Activated effector memory CD4-positive, alpha-beta T cell treated with anti-CD3 and anti-CD28 coated beads, Interleukin-2, amount 50 U/mL, for 16 hours (primary cell): Measurements from ENCODE around the gene ATG16L2.
"Not testable (repeated sequence)": the region's sequence is repeated elsewhere in the genome, so short reads cannot be mapped to it uniquely, and the experiment has no call there.

ENCODE experiments used
- DNase-seq: peaks from one replicate; pipeline ENCODE4 v3.0.0-alpha.2; 2020

Gene ATG16L2

DNA sequence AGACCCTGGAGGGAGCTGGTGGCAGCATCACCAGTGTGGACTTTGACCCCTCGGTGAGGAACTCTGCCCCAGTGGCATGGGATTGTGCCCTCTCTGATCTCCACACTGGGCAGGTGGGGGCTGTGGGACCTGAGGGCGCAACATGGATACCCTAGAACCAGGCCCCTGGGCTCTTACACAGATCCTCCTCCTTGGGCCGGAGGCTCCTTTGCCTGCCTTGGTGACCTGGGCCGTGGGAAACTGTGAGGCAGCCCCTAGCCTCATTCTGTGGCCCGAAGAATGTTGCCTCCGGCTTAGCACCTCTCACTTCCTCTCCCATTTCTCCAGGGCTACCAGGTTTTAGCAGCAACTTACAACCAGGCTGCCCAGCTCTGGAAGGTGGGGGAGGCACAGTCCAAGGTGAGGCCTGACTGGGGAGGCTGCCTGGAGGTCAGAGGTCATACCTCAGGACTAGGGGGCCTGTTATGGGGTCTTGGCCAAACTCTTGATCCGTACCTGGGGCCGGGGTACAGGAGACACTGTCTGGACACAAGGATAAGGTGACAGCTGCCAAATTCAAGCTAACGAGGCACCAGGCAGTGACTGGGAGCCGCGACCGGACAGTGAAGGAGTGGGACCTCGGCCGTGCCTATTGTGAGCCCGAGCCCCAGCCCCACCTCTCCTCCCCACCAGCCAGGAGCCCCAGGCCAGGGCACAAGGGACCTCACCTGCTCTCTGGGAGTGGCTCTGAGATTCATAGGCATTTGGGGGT, 12.2 kb downstream of the ATG16L2 start:
- DNase-seq, result no peak

DNA sequence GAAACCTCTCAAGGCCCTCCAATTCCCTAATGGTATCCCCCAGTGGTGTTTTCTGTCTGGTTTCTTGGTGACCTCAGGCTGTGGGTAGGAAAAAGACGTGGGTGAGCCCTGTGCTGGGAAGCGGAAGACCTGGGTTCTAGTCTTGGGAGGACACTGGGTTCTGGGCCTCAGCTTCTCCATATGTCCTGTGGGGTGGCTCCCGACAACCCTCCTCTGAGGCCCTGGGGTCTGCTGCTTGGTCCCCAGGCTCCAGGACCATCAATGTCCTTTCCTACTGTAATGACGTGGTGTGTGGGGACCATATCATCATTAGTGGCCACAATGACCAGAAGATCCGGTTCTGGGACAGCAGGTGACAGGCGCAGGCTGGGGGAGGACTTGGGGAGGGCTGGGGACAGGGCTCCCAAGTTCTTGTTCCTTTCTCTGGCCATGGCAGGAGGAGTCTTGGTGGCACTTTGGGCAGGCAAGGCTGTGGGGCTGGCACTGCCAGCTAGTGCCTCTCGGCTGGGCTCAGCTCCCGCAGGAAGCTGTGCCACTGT, 12.8 kb downstream of the ATG16L2 start:
- no peak for DNase-seq

DNA sequence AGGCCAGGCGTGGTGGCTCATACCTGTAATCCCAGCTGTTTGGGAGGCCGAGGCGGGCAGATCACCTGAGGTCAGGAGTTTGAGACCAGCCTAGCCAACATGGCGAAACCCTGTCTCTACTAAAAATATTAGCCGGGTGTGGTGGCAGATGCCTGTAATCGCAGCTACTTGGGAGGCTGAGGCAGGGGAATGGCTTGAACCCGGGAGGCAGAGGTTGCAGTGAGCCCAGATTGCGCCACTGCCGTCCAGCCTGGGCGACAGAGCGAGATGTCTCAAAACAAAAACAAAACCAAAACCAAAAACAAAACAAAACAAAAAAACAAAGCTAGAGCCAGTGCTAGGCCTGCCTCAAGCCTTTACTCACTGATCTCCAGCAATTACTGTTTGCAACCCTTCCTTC, 13.4 kb downstream of the ATG16L2 start:
- not testable (repeated sequence) for DNase-seq

DNA sequence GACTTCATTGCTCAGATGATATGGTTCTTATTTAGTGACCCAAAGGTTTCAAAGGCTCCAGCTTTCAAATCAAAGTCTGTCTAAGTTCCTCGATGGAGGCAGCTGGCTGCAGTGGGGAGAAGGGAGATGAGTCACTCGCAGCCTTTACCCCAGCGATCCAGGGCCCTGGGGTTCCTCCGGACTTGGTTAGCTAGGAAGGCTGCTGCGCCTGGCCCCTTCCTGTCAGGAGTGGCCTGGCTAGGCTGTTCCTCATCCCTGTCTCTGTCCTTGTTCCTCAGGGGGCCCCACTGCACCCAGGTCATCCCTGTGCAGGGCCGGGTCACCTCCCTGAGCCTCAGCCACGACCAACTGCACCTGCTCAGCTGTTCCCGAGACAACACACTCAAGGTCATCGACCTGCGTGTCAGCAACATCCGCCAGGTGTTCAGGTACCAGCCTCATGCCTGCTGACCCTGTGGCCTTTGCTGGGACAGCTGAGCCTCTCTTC, 13.9 kb downstream of the ATG16L2 start:
- DNase-seq, result no peak

DNA sequence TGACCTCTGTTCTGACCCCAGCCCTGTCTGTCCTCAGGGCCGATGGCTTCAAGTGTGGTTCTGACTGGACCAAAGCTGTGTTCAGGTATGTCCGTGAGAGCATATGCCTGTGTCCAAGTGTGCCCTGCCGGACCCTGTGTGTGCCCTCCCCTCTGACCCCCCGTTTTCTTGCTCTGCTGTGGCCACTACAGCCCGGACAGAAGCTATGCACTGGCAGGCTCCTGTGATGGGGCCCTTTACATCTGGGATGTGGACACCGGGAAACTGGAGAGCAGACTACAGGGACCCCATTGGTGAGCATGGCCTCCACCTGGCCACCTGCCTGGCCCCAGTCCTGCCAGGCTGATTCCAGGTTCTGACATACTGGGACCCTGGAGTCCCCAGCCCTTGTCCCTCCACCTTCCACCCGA, 14.5 kb downstream of the ATG16L2 start:
- DNase-seq, result no peak

DNA sequence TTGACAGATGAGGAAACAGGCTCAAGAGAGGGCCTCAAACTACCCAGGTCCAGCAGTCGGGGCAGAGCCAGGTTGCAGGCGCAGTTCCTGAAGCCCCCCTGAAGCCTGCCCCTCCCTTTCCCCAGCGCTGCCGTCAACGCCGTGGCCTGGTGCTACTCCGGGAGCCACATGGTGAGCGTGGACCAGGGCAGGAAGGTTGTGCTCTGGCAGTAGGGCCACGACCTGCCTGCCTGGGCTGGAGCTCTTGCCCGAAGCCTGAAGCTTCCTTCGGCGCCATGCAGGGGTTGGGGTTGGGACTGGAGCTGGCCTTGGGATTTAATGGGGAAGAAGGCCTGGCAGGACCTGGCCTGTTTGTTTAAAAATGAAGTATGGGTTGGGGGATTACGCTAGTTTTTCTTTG, 15.0 kb downstream of the ATG16L2 start:
- DNase-seq, result no peak

DNA sequence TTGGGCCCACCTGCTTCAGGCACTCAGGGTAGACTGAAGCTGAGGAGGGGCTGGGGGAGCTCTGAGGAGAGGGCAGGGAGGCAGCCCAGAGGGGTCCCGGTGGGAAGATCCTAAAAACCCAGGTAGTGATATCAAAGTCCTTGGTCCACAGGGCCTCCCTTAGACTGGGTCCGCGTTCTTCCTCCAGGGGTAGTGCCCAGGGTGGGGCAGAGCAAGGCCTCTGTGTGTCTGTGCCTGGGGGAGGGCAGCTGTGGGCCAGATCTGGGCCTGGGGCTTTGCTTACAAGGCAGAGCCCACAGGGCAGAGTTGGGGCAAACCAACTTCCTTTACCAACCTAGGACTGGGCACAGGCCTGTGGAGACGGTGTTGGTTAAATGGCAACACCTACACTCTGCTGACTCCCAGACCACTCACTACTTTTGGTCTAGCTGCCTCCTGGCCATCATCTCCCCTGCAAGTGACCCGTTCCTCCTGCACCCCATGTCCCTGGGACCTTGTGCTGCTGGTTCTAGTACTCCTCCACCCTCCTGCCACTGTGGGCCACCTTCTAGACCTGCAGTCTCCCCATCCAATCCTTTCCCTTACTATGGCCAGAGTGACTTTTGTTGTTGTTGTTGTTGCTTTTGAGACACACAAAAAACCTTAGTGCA, 15.8 kb downstream of the ATG16L2 start:
- DNase-seq, result no peak

DNA sequence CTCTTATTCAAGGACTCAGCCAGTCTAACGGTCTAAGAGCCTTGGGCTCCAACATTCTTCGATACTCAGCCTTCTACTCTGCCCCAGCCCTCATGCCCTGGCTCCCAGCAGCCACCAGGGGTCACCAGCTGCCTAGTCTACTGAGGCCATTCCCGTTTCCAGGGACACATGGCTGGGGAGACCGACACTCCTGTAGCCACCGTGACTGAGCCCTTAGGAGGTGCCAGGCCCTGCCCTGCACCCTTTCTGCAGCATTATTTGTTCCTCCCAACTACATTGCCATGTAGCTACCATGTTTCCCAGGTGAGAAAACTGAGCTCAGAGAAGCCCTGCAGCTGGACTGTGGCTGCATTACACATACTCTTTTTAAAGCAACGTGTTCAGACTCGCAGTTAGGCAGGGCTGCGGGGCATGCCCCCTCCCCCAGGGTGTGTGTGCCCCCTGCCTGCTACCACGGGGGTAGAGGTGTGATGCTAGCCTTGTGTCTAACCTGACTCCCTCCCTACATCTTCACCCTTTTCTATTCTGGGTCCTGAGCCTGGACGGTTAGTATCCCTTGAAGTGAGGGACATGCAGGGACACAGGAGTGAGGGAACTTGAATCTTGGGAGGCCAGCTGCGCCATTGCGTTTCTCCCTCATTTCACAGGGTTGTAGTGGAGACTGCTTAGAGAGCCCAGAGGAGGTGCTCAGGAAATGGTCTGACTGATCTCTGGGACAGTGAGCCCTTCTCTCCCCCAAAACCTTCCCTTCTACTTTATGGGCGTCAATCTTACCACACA, 17.5 kb downstream of the ATG16L2 start:
- DNase-seq, result peak; percentile 83

DNA sequence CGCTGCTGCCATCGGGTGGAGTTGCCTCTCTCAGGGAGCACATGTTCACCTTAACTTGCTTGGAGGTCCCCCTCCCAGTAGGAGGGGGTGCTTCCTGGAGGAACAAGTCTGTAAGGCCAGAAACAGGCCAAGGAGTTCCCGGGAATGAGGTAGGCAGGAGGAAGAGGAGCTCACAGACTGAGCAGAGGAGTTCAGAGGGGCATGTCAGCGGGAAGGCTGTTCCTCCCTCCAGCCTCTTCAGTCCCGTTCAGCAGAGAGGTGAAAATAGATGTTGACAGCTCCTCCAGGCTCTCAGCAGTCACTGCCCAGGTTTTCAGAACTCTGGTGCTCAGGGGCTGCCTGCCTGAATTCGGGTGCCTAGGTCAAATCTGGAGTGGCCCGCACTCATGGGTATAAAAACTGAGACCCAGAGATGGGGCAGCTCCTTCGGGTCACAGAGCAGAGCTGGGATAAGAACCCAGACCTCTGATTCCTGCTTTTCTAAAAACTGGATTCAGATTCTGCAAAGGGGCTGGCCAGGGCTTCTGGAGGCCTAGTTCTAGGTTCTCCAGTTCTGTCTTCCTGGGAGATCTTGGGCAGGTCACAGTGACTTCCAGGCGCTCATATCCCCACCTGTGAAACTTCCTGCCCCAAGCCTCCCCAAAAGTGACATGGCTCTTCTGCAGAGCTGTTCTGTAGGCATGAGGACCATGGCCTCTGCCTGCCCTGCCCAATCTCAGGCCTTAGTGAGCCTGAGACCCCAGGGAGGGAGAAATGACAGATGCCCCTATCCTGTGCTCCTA, 18.3 kb downstream of the ATG16L2 start:
- no peak for DNase-seq

DNA sequence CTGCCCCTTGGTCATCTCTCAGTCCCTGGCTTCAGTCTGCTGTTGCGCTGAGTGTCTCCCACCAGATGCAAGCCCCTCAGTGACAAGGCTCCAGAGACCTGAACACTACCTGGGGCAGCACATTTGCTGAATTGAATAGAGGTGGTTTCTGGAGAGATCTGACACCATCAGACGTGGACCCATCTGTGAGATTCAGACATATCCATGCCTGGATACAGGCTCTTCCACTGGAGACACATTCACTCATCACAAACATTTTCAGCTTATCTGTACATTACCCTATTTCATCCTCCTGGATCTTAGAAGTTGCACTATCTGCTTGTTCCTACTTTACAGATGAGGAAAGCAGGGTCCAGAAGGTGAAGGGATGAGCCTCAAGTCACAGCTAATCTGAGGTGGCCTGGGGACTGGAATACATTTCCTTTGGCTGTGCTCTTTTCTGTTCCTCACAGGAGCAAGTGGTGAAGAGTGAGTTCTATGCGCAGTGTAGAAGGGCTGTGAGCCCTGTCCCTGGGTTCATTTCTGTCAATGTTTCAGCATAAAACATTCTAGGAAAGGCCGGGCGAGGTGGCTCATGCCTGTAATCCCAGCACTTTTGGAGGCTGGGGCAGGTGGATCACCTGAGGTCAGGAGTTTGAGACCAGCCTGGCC, 19.0 kb downstream of the ATG16L2 start:
- DNase-seq, result no peak

DNA sequence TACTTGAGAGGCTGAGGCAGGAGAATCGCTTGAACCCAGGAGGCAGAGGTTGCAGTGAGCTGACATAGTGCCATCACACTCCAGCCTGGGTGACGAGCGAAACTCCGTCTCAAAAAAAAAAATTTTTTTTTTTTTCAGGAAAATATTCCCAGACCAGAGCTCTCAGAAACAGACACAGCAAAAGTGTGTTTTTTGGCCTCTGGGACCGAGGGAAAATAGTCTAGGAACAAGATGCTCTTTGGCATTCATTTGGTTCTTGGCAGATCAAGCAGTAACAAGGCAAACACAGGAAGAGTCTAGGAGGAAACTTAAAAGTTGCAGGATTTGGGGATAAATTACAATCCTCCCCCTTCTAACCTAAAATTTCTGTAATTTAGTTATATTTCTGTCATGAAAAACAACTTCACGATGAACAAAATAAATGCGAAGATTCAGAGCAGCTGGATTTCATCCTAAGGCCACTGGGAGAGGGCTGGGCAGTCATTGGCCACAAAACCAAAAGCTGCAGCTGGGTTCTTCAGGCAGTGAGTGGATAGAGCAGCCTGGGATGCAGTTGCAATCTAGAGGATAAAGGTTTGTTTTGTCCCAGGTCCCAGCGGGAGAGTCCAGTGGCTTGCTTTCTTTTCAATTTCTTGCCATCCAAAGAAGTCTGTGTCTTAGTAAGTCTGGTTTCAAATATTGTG, 19.7 kb downstream of the ATG16L2 start:
- no peak for DNase-seq

DNA sequence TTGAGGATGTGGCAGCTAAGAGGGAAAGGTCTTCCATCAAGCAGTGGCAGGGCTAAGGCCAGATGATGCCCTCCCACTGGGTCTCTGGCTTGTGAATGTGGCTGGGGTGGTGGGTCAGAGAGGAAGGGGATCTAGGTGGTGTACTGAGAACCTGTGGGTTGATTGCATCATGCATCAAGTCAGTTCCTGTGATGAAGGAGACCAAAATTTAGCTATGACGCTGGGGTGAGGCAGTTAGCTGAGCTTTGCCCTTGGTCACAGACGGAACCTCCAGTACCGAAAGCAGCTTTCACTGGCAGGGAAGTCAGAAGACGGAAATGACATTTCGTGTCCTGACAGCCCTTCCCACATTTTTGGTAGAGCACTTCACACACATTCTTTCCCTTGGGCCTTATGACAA, 20.7 kb downstream of the ATG16L2 start:
- no peak for DNase-seq

DNA sequence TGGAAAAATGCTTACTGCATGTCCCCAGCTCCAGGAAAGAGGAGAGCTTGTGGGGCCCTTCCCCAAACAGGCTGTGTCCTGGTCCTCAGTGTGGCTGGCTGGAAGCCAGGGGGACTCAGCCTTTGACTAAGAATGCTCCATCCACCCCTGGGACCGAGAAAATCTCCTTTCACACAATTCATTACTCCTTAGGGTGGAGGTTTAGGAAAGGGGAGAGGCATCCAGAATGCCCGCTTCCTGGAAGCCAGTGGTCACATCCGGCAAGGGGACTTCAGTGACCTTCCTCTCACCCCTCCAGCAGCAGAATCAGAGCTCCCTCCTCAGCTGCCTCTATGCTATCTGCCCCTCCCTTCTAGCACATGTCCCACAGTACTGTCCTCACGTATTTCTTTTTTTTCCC, 21.9 kb downstream of the ATG16L2 start:
- DNase-seq, result no peak

DNA sequence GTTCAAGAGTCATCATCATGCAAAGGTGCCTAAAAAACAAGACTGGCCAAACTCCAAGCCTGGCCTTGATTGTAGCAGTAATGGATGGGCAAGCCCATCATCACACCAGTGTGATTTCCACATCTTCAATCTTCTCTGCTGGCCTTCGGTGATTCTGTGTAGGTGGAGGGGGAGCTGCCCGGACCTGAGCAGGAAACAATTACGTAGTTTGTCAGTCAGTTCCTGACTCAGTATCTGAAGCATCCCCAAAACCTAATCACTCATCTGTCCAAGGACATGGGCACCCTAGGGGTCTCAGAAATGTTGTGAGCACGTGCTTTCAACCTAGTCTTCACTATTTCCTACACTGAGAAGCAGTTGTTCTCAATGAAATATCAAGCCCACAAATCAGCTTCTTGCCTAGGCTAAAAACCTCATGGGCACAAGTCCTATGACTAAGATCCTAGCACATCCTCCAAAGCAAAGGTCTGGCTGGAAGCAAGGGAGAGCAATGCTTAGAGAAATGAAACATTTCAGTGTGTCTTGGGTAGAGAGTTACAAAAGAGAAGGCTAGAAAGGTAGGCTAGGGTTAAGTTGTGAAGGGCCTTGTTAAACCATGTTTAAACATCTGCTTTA, 24.6 kb downstream of the ATG16L2 start:
- DNase-seq, result no peak

DNA sequence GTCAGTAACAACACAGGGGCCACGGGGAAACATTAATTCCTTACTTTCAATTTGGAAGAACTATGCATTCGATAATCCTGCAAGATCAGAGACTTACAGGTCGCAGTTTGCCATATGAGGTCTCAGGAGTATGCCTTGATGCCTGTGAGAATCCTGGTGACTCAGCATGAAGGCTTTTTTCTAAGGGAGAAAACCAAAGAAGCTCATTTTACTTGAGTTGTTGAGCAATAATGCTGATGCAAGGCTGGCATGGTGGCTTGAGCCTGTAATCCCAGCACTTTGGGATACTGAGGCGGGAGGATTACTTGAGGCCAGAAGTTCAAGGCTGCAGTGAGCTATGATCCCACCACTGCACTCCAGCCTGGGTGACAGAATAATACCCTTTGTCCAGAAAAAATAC, 26.6 kb downstream of the ATG16L2 start:
- DNase-seq, result no peak

DNA sequence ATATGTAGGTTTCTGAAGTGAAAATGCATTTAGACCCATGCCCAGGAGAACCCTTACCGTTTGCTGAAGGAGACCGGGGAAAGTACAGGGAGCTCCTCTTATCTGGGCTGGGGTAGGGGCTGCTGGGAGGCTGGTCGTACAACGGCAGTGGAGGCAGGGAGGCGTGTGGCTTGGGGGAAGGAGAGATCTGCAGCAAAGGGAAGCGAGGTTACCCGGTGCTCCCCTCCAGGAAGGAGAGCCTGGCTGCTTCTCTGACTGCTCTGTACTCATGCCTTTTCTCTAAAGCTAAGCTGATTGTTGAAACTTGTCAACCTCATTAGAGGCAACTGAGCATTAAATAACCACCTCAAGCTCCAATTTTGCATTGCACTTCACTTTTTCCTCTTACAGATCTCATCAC, 27.2 kb downstream of the ATG16L2 start:
- DNase-seq, result no peak

DNA sequence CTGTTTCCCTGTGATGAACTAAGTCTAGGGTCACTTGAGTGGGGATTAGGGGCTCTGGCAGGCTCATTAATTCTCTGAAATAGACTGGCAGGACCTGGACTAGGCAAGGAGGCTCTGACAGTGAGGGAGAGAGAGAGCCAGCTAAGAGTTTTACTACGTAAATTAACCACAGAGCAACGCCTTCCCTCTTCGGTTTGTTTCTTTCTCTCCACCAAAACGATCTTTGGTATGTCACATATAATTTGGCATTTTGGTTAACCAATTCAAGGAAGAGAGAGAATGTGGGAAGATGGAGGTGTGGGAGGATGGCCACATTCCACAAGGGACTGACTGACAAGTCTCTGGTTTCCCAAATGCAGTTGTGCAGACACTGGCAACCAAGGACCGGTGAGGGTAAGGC, 27.9 kb downstream of the ATG16L2 start:
- DNase-seq, result no peak

DNA sequence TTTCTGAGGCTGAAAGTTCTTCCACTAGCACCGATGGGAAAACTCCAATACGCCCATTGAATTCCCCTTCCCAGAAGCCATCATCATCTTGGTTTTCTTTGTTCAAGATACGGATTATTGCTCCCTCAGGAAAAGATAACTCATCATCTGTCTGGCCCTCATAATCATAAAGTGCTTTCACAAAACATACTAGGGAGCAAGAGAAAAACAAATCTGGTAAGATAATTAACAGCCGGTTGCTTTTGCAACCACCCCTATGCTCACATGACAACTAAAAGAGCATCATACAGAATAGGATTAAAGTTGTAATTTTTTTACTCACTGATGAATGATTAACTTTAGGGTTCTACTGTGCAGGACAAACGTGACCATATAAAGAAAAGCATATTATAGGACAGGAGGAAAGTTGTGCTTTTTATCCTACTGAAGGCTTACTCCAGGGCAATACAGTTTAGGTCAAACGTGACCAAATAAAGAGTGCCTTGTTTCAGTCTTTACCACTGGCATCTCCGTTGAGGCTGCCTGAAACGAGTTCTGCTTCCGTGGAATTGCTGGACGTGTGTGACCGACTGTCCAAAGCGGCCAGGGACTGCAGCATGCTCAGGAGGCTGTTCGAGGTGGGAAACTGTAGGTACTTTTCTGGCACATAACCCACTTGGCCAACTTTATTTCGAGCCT, 28.6 kb downstream of the ATG16L2 start:
- DNase-seq, result no peak

DNA sequence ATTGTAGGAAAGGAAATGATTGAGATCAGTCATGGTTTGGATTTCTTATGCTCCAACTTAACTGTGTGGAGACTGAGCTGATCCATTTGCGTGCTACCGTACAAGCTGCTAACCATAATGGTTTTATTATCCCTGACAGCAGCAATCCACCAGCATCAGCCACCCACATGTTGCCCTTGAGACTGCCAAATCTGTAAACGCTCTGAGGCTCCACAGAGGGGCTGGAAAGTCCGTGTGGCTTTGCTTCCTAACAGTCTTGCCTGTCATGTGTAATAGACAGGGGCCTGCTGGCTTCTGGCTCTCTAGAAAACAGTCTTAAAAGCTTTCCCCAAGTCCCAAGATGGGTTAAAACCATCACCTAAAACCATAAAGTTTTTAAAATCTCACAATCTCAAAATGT, 30.1 kb downstream of the ATG16L2 start:
- no peak for DNase-seq

DNA sequence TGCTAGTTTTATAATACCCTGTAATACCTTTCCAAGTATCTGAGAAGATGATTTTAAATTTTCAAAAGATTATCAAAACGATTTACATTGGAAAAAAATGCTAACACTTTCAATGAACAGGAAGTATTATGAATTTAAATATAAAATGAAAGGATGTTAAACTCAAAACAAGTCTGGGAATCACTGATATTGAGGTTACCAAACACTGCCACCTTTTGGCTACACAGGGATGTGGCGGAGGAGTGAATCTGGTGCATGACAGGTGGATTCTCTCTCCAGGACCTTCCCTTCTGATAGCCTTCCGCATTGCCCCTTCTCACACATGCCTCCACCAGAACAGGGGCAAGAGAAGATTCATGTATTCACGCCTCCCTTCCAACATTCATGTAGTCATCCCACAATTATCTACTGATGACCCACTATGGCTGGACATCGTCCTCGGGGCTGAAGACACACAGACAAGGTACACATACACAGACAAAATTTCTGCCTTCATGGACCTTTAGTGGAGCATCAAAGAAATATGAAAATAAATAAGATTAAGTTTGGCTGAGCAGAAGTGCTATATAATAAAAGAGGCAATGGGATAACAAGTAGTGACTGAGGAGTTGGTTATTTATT, 34.7 kb downstream of the ATG16L2 start:
- DNase-seq, result no peak
